ENCODE measurements around the gene ANTKMT.
A peak's percentile ranks its signal among the peaks of the same experiment; 100 is the strongest.
"Not testable (repeated sequence)": the region's sequence is repeated elsewhere in the genome, so short reads cannot be mapped to it uniquely, and the experiment has no call there.

ANTKMT gene

DNA sequence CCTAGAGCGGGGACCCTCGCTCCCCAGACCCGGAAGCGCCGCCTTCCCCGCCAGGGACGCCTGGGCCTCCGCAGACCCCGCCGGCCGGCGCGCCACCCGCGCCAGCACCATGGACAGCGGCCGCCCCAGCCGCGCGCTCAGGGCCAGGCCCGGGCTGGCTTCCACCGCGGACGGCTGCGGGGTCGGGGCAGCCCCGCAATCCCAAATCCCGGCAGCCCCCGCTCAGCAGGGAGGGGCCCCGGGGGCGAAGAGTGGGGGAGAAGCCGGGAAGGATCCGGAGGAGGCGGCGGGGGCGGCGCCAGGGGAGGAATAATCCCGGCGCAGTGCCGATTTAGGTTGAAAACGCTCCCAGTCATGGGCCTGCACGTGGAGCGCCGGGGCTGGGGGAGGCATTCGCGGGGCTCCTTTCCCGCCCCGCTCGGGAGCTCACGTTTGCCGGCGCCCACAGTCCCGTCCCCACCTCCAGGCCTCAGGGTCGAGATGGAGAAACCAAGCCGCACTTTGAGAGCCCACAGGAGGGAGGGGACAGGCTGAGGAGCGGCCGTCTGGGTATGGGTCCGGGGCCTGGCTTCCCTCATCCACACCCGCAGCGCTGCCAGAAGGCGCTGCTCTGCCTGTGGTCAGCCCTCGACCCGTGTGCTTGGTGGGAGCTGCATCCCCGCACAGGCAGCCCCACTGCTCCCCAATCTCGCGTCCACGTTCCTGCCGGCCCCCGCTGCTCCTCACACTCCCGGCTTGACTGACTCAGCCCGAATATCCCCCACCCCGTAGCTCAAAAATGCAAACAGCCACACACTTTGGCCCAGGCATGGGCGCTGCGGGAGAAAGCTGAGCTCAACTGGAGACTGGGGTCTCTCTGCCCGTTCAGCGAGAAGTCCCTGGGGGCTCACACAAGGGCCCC lies 20.0 kb upstream of the ANTKMT start:
- no peak for DNase-seq

DNA sequence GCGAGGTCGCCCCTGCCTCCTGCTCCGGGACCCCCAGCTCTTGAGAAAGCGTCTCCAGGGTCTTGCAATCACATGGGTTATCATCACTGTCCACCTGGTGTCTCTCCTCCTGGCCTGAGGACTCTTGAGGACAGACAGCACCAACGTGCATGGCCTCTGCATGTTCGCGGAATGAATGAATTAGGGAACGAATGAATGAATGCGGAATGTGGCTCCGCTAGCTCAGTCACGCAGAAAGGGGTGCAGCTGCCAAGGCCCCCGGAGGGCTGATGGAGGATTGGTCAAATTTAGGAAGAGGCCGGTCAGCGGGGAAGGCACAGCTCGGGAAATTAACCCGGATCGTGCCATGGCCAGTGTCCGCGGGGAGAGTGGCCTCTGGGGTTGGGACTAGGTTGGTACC lies 18.6 kb upstream of the ANTKMT start:
- DNase-seq = no peak

DNA sequence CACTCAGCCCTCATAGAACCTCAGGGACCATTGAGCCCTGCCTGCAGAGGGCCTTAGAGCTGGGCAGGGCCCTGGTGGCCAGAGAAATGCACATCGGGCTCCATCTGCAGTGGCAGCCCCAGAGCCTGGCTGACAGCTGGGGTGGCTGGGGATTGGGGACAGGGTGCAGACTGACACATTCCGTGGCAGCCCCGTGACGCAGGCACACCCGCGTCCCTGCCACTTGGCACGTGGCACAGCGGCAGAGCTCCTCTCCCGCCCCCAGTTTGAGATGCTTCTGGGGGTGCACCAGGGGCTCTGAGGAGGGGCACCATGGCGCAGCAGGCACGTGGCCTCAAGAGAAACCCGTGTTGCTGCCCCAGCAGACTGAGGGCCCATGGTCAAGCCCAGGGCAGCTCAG lies 17.5 kb upstream of the ANTKMT start:
- no peak for DNase-seq

DNA sequence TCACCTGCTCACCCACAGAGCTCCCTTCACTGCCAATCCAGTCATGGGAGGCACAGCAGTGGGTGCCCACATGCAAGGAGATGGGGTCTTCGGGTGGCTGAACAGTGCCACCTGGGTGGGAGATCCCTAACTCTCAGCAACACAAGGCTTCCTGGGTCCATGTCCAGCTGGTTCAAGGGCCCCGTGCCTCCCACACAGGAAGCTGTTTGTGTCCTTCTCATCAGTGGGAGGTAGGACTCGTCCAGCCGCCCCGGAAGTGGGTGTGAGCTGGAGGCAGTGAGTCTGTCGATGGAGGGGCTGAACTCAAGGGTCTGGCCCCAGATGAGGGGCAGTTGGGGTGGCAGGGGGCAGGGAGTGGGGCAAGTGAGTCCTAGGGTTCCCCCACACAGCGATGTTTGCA lies 16.9 kb upstream of the ANTKMT start:
- no peak for DNase-seq

DNA sequence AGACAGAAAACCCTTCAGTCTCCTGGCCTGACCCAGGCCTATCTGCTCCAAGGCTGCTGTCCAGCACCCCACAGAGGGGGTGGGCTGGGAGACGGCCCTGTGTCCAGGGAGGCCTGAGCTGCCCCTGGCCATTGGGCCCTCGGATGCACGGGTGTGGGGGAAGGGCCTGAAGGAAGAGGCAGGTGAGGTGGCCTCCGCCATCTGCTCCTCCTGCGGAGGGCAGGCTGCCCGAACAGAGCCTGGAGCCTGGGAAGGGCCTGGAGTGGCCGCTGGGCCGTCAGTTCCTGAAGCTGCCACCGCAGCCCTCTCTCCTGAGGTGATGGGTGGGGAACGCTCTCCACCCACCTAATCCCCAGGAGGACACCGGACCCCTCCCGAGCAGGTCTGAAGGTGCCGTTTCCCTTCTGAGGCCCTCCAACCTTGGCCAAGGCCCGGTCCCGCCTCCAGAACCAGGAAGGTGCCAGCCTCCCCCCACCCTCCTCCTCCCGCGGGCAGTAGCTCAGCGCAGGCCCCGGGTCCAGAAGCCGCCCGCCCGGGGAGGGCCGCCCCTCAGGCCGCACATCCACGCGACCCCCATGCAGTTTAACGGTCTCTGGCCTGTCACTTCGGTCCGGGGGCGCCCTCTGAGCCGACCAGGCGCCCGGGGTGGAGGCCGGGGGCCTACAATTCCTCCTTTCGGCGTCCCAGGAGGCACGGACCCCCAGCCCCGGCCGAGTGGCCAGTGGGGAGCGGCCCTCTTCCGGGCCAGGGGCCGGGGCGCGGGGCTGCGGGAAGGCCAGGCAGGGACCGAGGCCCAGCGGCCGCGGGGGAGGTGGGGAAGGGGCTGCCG lies 16.2 kb upstream of the ANTKMT start:
- no peak for DNase-seq

DNA sequence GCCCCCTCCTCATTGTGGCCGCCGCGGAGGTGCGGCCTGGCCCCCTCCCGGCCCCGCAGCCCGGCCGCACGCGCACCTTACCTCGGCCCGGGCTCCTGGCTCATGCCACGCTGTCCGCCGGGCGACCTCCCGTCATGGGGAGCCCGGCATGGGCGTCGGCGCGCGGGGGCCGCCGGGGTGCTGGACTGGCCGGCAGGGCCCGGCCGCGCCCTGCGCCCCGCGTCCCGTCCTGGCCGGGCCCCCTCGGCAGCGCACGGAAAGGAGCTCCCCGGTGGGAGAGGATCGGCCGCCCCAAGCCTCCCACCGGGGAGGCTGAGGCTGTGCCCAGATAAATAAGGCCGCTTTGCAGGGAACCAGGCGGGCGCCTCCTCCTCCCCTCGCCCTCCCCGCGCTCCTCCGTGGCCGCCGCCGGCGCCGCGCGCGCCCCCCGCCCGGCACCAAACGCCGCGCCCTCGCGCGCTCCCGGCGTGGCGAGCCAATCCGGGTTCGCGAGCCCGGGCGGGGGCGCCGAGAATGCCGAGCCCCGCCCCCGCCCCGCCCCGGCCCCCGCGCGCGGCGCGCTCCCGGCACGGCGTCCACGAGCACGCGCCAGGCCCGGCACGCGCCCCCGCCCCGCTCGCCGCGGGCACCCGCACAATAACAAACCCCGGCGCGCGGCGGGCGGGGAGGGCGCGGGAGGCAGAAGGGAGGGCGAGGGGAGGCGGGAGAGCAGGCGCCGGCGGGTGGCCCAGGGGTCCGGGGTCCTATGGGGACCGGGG lies 15.3 kb upstream of the ANTKMT start, which contains the start of gene FBXL16:
Gene FBXL16, minus strand, starts transcription at position 371 of the 758 bp plus-strand sequence. CDS start 8,396 bp downstream, outside the sequence.
- peak; percentile 27 for DNase-seq

DNA sequence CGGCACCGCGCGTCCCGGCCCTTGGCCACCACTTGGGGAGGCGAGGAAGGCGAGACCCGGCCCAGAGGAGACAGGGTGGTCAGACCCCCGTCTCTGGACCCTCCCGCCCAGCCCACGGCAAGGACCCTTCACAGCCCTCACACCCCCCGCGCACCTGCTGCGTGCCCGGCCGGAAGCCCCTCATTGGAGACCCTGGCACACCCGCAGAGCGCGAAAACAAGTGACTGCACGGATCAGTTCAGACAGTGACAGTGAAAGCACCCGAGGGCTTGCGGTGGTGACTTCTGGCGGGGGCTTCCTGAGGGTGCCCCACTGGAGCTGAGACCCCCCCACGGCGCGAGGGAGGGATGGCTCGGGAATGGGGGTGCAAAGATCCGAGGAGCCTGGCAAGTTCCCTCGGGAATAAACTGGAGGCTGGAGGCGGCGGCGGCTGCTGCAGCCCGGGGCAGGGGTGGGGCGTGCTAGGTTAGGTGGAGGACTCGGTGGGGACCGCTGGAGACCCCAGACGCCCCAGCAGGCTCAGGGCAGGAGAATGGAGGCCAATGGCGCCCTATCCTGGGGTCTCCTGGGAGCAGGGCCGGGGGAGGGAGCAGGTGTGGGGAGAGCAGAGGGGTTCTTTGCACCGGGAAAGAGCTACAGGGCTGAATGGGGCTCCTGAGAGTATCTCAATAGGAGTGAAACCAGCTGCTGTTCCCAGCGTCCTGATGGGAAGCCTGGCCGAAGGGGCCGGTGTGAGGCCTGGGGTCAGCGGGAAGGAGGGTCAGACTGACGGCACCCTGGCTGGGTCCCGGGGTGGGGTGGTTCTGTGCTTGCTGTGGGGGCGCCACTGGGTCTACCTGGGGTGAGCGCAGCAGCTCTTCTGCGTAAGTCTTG lies 14.5 kb upstream of the ANTKMT start:
- no peak for DNase-seq

DNA sequence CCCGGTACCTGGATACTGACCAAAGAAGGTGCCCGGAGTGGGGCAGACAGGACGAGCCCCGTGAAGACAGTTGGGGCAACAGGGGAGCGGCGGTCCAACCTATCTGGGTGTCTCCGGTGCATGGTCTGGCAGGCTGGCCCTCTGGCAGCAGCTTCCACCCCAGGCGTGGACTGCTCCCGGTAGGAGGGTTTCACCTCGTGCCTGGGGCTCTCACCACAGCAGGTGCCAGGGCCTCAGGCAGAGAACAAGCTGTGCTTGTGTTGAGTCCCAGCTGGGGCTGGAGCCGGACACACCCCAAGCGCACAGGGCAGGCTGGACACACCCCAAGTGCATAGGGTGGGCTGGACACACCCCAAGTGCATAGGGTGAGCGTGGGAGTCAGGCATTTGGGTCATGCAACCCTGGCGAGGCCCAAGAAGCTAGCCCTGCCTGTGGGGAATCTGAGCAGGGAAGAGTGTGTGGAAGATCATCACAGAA lies 13.8 kb upstream of the ANTKMT start:
- peak; percentile 27 for DNase-seq

DNA sequence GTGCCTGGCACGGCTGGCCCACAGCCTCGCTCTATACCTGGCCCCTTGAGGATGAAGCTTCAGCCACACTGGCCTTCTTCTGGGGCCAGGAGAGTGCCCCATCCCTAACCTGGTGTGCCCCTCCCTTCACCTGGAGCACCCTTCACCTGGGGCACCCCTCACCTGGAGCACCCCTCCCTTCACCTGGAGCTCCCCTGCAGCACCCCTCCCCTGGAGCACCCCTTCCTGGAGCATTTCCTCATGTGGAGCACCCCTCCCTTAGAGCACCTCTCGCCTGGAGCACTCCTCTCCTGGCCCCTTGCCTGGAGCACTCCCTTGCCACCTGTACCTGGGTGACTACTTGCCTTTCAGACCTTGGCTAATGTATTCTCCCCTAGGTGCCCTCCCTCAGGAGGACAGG lies 12.9 kb upstream of the ANTKMT start:
- no peak for DNase-seq

DNA sequence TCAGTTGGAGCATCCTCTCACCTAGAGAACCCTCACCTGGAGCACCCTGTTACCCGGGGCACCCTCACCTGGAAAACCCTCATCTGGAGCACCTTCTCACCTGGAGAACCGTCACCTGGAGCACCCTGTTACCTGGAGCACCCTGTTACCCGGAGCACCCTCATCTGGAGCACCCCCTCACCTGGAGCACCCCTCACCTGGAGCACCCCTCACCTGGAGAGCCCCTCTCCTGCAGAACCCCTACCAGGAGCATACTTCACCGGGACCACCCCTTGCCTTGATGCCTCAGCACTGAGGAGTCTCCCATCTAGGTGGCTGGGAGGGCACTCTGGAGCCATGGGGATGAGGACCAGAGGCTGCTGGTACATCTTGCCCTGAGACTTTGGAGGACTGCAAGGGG lies 12.0 kb upstream of the ANTKMT start:
- no peak for DNase-seq

DNA sequence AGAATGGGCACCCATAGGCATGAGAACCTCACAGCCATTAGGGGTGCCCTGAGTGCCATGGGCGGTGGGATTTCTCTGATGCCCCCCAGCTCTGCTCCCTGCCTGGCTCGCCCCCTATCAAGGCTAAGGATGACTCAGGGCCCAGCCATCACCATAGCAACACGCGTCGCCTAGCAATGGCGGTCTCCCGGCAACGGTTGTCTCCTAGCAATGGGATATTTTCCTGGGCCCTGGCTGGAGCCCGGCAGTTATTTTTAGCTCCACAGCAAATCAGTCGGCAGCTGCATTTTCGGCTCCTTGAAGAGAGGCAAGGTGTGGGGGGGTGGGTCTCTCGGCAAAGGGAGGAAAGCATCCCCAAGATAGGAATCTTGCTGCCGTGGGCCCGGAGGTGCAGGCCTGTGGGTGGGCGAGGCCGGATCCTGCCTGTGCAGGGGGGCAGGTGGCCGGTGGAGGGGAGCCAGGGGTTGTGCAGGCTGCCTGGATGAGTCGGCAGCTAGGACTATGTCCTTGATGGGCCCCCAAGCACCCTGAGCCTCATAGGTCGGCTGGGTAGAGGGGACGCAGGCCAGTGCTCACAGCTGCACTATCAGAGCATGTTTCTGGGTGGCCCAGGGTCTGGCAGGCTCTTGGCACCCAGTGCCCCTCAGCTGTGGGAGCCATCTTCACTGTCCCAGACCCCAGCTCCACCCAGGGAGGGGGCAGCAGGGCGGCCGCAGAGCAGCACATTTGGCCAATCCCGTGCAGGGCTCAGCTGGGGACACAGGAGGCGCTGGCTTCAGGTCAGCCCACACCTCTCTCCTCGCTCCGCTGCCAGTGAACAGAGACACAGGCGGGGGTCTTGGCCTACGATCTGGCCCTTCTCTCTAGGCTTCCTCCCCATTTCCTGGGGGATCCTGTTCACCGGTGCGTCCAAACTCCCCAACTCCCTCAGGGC lies 11.1 kb upstream of the ANTKMT start:
- peak; percentile 92 for DNase-seq

DNA sequence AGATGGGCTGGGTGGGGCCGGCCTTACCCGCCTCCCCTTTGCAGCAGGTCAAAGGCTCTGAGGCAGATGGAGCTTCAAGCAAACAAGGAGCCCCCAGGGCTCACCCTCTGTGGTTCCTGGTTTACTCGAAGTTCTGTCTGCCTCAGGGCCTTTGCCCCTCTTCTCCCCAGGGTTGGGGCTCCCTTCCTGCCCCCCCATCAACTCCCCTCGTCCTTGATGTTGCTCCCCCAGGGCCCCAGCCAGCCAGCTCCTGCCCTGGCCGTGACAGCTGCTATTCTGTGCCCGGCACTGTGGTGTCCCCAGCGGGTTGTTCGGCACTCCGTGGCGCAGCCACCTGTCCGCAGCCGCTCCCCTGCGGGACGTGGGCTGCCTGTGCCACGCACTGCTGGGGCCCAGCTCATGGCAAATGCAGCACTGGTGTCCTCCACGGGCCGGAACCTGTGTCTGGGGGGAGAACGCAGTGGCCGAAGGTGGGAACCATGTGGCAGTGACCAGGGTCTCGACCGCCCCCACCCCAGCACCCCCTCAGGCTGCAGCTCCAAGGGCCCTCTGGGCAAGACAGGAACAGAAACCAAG lies 10.4 kb upstream of the ANTKMT start:
- DNase-seq = no peak

DNA sequence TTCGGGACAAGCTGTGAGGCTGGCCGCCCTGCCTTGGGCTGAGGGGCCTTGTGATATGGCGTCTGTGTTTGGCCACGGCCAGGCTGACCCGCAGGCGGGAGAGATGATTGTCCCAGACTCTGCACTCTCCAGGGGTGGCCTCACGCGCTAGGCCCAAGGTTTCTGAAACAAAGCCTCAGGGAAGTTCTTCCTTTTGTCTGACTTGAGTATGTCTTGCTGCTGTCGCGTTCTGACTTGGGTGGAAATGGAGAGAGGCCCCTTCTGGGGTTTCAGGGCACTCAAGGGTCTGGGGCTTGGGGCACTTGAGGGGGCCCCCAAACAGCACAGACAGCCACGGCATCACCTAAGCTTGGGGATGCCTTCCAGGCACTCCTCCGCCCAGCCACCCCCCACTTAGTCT lies 9.9 kb upstream of the ANTKMT start:
- no peak for DNase-seq

DNA sequence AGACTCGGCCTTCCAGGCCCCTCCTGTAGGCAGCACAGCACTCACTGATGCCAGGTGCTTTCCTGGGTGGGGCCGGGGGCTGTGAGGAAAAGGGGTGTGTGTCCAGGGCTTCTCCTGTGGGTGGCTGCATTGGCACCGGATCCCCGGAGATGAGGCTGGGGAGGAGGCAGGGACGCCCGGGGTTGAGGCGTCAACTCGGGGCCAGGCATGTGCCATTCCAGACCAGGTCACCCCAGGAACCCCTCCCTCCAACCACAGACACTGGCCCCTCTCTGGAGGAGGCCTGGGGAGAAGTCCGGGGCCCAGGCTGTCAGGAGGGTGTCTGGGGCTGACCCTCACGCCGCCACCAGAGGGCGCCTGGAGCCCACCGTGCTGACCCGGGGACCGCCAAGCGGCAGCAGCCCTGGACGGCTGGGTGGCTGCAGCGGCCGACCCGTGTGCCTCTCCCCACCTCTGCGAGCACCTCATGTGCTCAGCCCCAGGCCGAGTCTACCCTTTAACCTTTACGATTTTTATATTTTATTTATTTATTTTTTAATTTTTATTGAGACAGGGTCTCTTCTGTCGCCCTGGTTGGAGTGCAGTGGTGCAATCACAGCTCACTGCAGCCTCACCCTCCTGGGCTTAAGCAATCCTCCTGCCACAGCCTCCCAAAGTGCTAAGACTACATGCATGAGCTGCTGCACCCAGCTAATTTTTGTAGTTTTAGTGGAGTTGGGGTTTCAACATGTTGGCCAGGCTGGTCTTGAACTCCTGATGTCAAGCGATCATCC lies 9.2 kb upstream of the ANTKMT start:
- no peak for DNase-seq

DNA sequence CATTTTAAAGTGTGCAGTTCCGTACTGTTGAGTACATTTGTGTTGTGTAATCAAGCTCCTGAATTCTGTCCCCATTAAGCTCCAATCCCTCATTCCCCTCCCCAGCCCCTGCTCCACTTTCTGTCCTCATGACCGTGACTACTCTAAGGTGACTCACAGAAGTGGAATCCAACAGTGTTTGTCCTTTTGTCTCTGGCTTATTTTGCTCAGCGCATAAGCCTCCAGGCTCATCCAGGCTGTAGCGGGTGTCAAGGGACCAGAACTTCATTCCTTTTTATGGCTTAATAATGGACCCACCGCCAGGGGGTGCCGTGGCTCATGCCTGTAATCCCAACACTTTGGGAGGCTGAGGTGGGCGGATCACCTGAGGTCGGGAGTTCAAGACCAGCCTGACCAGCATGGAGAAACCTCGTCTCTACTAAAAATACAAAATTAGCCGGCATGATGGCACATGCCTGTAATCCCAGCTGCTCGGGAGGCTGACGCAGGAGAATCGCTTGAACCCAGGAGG lies 8.2 kb upstream of the ANTKMT start:
- DNase-seq = not testable (repeated sequence)

DNA sequence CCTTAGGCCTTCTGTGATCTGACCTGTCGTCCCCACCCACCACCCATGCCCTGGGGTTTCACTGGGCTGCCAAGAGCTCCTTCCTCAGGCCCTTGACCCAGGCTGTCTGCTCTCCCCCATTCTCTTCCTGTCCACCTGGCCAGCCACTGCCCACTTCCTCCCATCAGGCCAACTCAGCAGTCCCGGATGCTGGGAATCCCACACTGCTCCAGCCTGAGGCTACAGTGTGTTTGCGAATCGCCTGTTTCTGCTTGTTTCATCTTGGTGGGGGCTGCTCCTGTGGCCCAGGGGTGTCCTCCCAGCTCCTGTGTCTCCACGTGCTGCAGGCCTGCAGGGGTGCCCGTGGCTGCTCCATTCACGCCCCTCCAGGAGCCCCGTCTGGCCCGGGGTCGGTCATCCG lies 6.9 kb upstream of the ANTKMT start:
- no peak for DNase-seq

DNA sequence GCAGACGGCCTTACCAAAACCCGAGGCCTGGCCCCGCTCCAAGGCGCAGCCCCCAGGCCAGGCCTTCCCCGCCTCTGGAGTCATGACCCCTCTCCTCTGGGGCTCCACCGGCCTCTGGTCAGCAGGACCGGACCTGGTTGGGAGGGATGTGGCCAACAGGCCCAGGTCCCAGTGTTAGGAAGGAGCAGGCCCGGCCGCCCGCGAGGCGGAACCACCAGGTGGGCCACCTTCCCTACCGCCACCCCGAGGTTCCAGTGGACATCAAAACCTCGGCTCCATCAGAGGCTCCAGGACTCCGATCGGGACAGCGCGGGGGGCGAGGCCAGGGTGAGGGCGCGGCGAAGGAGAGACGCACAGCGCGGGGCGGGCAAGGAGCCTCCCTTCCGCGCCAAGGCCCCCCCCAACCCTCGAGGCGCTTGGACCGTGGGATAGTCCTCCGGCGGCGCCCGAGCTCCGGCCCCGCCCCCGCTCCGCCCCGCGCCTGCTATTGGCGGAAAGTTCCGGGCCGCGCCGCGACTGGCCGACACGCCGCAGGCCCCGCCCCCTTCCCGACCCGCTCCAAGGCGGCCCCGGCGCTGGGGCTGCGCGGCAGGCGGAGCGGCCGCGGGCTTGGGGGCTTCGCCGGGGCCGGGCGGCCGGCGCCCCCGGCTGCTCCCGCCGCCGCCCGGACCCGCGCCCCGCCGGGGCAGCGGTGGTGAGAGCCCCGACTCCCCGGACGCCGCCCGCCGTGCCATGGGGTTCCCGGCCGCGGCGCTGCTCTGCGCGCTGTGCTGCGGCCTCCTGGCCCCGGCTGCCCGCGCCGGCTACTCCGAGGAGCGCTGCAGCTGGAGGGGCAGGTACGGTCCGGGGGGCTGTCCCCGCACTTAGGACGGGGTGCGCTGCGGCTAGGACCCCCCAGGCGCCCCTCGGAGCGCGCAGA lies 6.1 kb upstream of the ANTKMT start, which contains the start of gene METRN:
Gene METRN, plus strand, starts transcription at position 561 of the 919 bp plus-strand sequence. Its CDS starts 172 bp downstream, at position 733.
- DNase-seq = peak; percentile 65

Measured in DMS153 (cell line).